PC-9 (cell line): ENCODE data around the gene KISS1R. TPM values are rescaled to one million over a fixed set of nuclear protein-coding genes. Genes with fewer than 3 reads are reported as not detected.

Experiments
- BruUV-seq: library from RNA; stranded (reverse); fragments of 400-500 nt; replicated peaks from 2 replicates; lab custom pipeline; 2021; lab: Mats Ljungman, UMichigan
- CTCF ChIA-PET: fragments of 300-600 bp; sonication (Branson Sonifier 250); formaldehyde crosslinking; loops from one replicate; lab custom pipeline; 2022; ENCODE audit warnings: antibody characterized with exemption; lab: Charles Lee
- POLR2A ChIA-PET: fragments of 300-600 bp; sonication (Branson Sonifier 250); formaldehyde crosslinking; loops from one replicate; lab custom pipeline; 2022; ENCODE audit warnings: antibody characterized with exemption; ENCODE audit not compliant: unreplicated experiment; lab: Charles Lee
- DNase-seq, 2 experiments: peaks; one replicate each; pipeline versions ENCODE4 v3.0.0 to v3.0.0-alpha.2; 2015 to 2022; ENCODE audit warnings: mixed read lengths in 1 of 2
- H2AFZ ChIP-seq: fragments of 200-600 bp; sonication (generic); 2 replicates; pipeline ENCODE4 v1.8.1; 2017; ENCODE audit warnings: antibody characterized with exemption
- H3F3A ChIP-seq: fragments of 200-600 bp; sonication (generic); 2 replicates; pipeline ENCODE4 v1.8.1; 2017; ENCODE audit warnings: antibody characterized with exemption, mild to moderate bottlenecking, low read depth; ENCODE audit not compliant: insufficient read depth
- H3K27ac ChIP-seq: fragments of 200-600 bp; sonication (generic); 2 replicates; pipeline ENCODE4 v1.6.1; 2016; ENCODE audit warnings: mixed run types
- H3K27me3 ChIP-seq: fragments of 200-600 bp; sonication (generic); 2 replicates; pipeline ENCODE4 v1.6.1; 2016; ENCODE audit warnings: low read depth, mixed run types; ENCODE audit not compliant: insufficient read depth
- H3K36me3 ChIP-seq: fragments of 200-600 bp; sonication (generic); 2 replicates; pipeline ENCODE4 v1.6.1; 2016; ENCODE audit warnings: low read depth, mixed run types
- H3K4me1 ChIP-seq: fragments of 200-600 bp; sonication (generic); replicated peaks from 2 replicates; pipeline ENCODE4 v1.6.1; 2016; ENCODE audit warnings: mixed run types; ENCODE audit not compliant: insufficient read depth
- H3K4me2 ChIP-seq: fragments of 200-600 bp; sonication (generic); 2 replicates; pipeline ENCODE4 v1.6.1; 2017; ENCODE audit warnings: mixed run types
- H3K4me3 ChIP-seq: fragments of 200-600 bp; sonication (generic); 2 replicates; pipeline ENCODE4 v1.6.1; 2016; ENCODE audit warnings: mixed run types
- H3K79me2 ChIP-seq: fragments of 200-600 bp; sonication (generic); 2 replicates; pipeline ENCODE4 v1.6.1; 2017; ENCODE audit warnings: low read depth, mixed run types
- H3K9me2 ChIP-seq: fragments of 200-600 bp; sonication (generic); 2 replicates; pipeline ENCODE4 v1.8.1; 2017; ENCODE audit warnings: mild to moderate bottlenecking; ENCODE audit not compliant: insufficient read depth
- H3K9me3 ChIP-seq: fragments of 200-600 bp; sonication (generic); 2 replicates; pipeline ENCODE4 v1.8.1; 2016; ENCODE audit warnings: low read depth; ENCODE audit not compliant: insufficient read depth
- H4K20me1 ChIP-seq: fragments of 200-600 bp; sonication (generic); 2 replicates; pipeline ENCODE4 v1.8.1; 2017; ENCODE audit not compliant: insufficient read depth
- CTCF ChIP-seq: fragments of 200-600 bp; sonication (generic); conservative IDR thresholded peaks from 2 replicates; pipeline ENCODE4 v1.6.1; 2017; ENCODE audit warnings: mixed run types, antibody characterized with exemption, mild to moderate bottlenecking, moderate library complexity
- EZH2 ChIP-seq: fragments of 200-600 bp; sonication (generic); IDR thresholded peaks from 2 replicates; pipeline ENCODE4 v1.8.0; 2017; ENCODE audit warnings: antibody characterized with exemption, low read depth
- intact Hi-C: fragments of 100-400 bp; cut with micrococcal nuclease; formaldehyde crosslinking; loops from one replicate; pipeline ENCODE4 v1.10.0; 2022; ENCODE audit not compliant: unreplicated experiment
- total RNA-seq: library from RNA; stranded (reverse); gene quantifications from 2 replicates; pipeline ENCODE4 v1.2.3, GENCODE V29; 2021

Gene KISS1R
- total RNA-seq, 1 experiment from 2014 or later, result not detected

GRCh38 chr19:948842-949496 is 31.8 kb downstream of the KISS1R start:
- Histone ChIP-seq H3K36me3 (no peaks in the 10 kb centered on the region), H3K27ac (no peak overlapping the region), H3K79me2 (no peaks in the 10 kb centered on the region), H3K9me2 (no peaks in the 10 kb centered on the region), H3K27me3 (no peaks in the 10 kb centered on the region), H3K4me3 (no peak overlapping the region), H3K9me3 (no peaks in the 10 kb centered on the region), H3F3A (peaks cover 13% of the 10 kb centered on the region; the same call in 1 of the 2 replicates), H3K4me2 (no peak overlapping the region), H3K4me1 (peaks cover 28% of the 10 kb centered on the region), H2AFZ (no peak overlapping the region), H4K20me1 (peaks cover 8% of the 10 kb centered on the region)
- no peak for TF ChIP-seq CTCF
- TF ChIP-seq EZH2, result no peak
- DNase-seq, result no peak
- ChIA-PET CTCF (no interaction called here), POLR2A (no interaction called here)
- intact Hi-C loops, result no loop called here
- no TSS peak for BruUV-seq

- no peak for DNase-seq
- Histone ChIP-seq H3K79me2 (0 out of 2 replicates have a peak, but pooled peaks cover 3% of the 10 kb centered on the region), H3K4me1 (peaks cover 21% of the 10 kb centered on the region), H3K9me3 (no peaks in the 10 kb centered on the region), H4K20me1 (no peaks in the 10 kb centered on the region; the same call in 1 of the 2 replicates), H3K4me2 (no peak overlapping the region), H2AFZ (no peak overlapping the region), H3K27me3 (no peaks in the 10 kb centered on the region), H3K4me3 (no peak overlapping the region), H3K36me3 (no peaks in the 10 kb centered on the region), H3K9me2 (no peaks in the 10 kb centered on the region), H3K27ac (no peak overlapping the region), H3F3A (peaks cover 16% of the 10 kb centered on the region; the same call in 1 of the 2 replicates)
- intact Hi-C loops, result no loop called here
- POLR2A ChIA-PET, result no interaction called here
- CTCF ChIA-PET, result interaction anchor here (0.6 kb wide), 1 partner anchor 31 kb away, joined by 4 read pairs; no protein-coding TSS in a partner anchor
- no TSS peak for BruUV-seq
- no peak for TF ChIP-seq EZH2
- no peak for TF ChIP-seq CTCF
Observed at GRCh38 chr19:950352-951066, 33.4 kb downstream of the KISS1R start.

- H3K4me2 ChIP-seq, result peak overlapping the region; percentile 90
- CTCF ChIA-PET, result no interaction called here
- H3K79me2 ChIP-seq, result 0 out of 2 replicates have a peak, but pooled peaks cover 4% of the 10 kb centered on the region
- H3K9me3 ChIP-seq, result no peaks in the 10 kb centered on the region
- intact Hi-C loops, result no loop called here
- no peak overlapping the region for H3K4me3 ChIP-seq
- peaks cover 28% of the 10 kb centered on the region; the same call in 1 of the 2 replicates for H3F3A ChIP-seq
- no peaks in the 10 kb centered on the region for H3K9me2 ChIP-seq
- TF ChIP-seq EZH2, result no peak
- TF ChIP-seq CTCF, result no peak
- POLR2A ChIA-PET, result interaction anchor here (0.7 kb wide), 1 partner anchor 20 kb away, joined by 4 read pairs; no protein-coding TSS in a partner anchor
- H4K20me1 ChIP-seq, result no peaks in the 10 kb centered on the region; the same call in 1 of the 2 replicates
- no peaks in the 10 kb centered on the region for H3K27me3 ChIP-seq
- H3K4me1 ChIP-seq, result peaks cover 38% of the 10 kb centered on the region
- no peaks in the 10 kb centered on the region for H3K36me3 ChIP-seq
- H2AFZ ChIP-seq, result no peak overlapping the region
- BruUV-seq, result no TSS peak
- H3K27ac ChIP-seq, result no peak overlapping the region
- DNase-seq, result no peak
Observed at GRCh38 chr19:952049-952679, 35.0 kb downstream of the KISS1R start.
